Measurements from ENCODE around the gene HAUS5. TPM values are rescaled to one million over a fixed set of nuclear protein-coding genes. Genes with fewer than 3 reads are reported as not detected.

The HAUS5 gene
- total and polyA plus RNA-seq, 2 donors (not counting 1 experiment from before 2014, with no cell fraction given) = 32.2 to 42.8 TPM

DNA sequence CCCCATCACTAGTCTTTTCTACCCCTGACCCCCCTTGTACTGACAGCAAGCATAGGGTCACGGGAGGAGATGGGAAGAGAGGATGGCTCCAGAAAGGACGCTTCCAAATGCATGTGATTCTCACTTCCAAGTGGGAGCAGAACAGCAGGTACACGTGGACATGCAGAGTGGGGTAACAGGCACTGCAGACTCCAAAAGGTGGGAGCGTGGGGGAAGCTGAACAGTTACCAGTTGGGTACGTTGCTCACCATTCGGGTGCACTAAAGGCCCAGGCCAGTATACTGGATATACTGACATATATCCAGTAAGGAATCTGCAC, 26.7 kb downstream of the HAUS5 start:
- no peaks in the 10 kb centered on the region for H3K27me3 ChIP-seq (replicated peaks in 1 of 4; ENCODE audit: control extremely low read depth in 1 of 4, control insufficient read depth in 3 of 4, insufficient read depth in 4 of 4, low read length in 3 of 4)
- no peak overlapping the region for H3K9ac ChIP-seq (ENCODE audit: low read length)
- 88% methylated on average over 4 of the region's 6 CpGs for WGBS (ENCODE audit: insufficient coverage)
- ChIA-PET CTCF (no interaction called here), POLR2A (no interaction called here)
- no peaks in the 10 kb centered on the region for H3K27me3 Mint-ChIP-seq
- peaks cover 1 to 30% of the 10 kb centered on the region in 2 experiments for H3K36me3 ChIP-seq (replicated peaks in 1 of 2; ENCODE audit: control extremely low read depth in 1 of 2, control insufficient read depth in 1 of 2, extremely low read depth in 1 of 2, insufficient read depth in 2 of 2, low read length in 1 of 2)
- no peak overlapping the region for H3K27ac ChIP-seq (ENCODE audit: low read length in 2 of 2)
- no peaks in the 10 kb centered on the region for H3K9me3 ChIP-seq (ENCODE audit: control extremely low read depth in 1 of 3, control insufficient read depth in 2 of 3, insufficient read depth in 1 of 3, low read length in 2 of 3)
- no peak overlapping the region for H3K4me2 ChIP-seq (replicated peaks; ENCODE audit: low read depth, low read length, poor library complexity, severe bottlenecking)
- no peak overlapping the region for H3K4me3 Mint-ChIP-seq
- no peak for DNase-seq
- peaks cover 14 to 27% of the 10 kb centered on the region in 2 donors for H3K4me1 ChIP-seq (ENCODE audit: control insufficient read depth in 2 of 2, insufficient read depth in 2 of 2, low read length in 2 of 2)
- TF ChIP-seq, protein P1, sequence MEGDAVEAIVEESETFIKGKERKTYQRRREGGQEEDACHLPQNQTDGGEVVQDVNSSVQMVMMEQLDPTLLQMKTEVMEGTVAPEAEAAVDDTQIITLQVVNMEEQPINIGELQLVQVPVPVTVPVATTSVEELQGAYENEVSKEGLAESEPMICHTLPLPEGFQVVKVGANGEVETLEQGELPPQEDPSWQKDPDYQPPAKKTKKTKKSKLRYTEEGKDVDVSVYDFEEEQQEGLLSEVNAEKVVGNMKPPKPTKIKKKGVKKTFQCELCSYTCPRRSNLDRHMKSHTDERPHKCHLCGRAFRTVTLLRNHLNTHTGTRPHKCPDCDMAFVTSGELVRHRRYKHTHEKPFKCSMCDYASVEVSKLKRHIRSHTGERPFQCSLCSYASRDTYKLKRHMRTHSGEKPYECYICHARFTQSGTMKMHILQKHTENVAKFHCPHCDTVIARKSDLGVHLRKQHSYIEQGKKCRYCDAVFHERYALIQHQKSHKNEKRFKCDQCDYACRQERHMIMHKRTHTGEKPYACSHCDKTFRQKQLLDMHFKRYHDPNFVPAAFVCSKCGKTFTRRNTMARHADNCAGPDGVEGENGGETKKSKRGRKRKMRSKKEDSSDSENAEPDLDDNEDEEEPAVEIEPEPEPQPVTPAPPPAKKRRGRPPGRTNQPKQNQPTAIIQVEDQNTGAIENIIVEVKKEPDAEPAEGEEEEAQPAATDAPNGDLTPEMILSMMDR (IDR thresholded peaks at IDR 0.05) = no peak
- no peak for TF ChIP-seq EZH2 (IDR thresholded peaks at IDR 0.05; ENCODE audit: borderline replicate concordance, insufficient read depth, low read depth, low read length, poor library complexity, severe bottlenecking)
- ATAC-seq (ENCODE audit: low read depth) = no peak
- intact Hi-C loops (cut with micrococcal nuclease) = no loop called here
- no peaks in the 10 kb centered on the region for H4K20me1 ChIP-seq (ENCODE audit: control insufficient read depth, insufficient read depth, low read length, poor library complexity, severe bottlenecking)
- H3K9me3 Mint-ChIP-seq (ENCODE audit: insufficient read depth) = no peaks in the 10 kb centered on the region
- H3K27ac Mint-ChIP-seq = no peak overlapping the region
- H3K4me1 Mint-ChIP-seq = peaks cover 13% of the 10 kb centered on the region
- no peak overlapping the region for H3K4me3 ChIP-seq (ENCODE audit: control extremely low read depth in 1 of 5, extremely low read depth in 1 of 5, insufficient read depth in 1 of 5, low read depth in 2 of 5, low read length in 4 of 5)
- no peak overlapping the region for H2AFZ ChIP-seq (ENCODE audit: insufficient read depth, low read depth, low read length, poor library complexity, severe bottlenecking)
- no peaks in the 10 kb centered on the region for H3K79me2 ChIP-seq (ENCODE audit: control insufficient read depth, insufficient read depth, low read length)

DNA sequence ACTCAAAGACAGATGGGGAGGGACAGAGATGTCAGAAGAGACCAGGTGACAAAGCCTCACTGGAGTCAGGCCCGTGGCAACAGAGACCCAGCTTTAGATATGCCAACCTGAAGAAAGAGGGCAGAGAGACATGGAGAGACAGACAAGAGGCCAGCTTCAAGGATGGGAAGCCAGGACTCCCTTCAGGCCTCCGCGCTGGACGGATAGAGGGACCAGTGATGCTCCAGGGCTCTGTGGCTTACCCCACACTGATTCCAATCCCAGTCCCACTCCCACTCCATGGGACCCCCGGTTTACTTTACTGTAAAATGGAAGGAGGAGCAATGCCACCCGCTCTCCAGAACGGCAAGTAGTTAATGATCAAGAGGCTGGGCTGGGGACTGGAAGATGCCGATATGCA, 27.3 kb downstream of the HAUS5 start:
- H3K4me3 Mint-ChIP-seq = no peak overlapping the region

More for the DNA sequence above, 27.3 kb downstream of the HAUS5 start:
- Histone ChIP-seq H3K79me2 (ENCODE audit: control insufficient read depth, insufficient read depth, low read length) (no peaks in the 10 kb centered on the region), H2AFZ (ENCODE audit: insufficient read depth, low read depth, low read length, poor library complexity, severe bottlenecking) (no peak overlapping the region), H3K27me3 (replicated peaks in 1 of 4; ENCODE audit: control extremely low read depth in 1 of 4, control insufficient read depth in 3 of 4, insufficient read depth in 4 of 4, low read length in 3 of 4) (no peaks in the 10 kb centered on the region), H4K20me1 (ENCODE audit: control insufficient read depth, insufficient read depth, low read length, poor library complexity, severe bottlenecking) (no peaks in the 10 kb centered on the region), H3K27ac (ENCODE audit: low read length in 2 of 2) (no peak overlapping the region), H3K4me1 (ENCODE audit: control insufficient read depth in 2 of 2, insufficient read depth in 2 of 2, low read length in 2 of 2) (peaks cover 14 to 31% of the 10 kb centered on the region in 2 donors), H3K4me2 (replicated peaks; ENCODE audit: low read depth, low read length, poor library complexity, severe bottlenecking) (no peak overlapping the region), H3K36me3 (replicated peaks in 1 of 2; ENCODE audit: control extremely low read depth in 1 of 2, control insufficient read depth in 1 of 2, extremely low read depth in 1 of 2, insufficient read depth in 2 of 2, low read length in 1 of 2) (peaks cover 1 to 27% of the 10 kb centered on the region in 2 experiments), H3K9ac (ENCODE audit: low read length) (no peak overlapping the region), H3K4me3 (ENCODE audit: control extremely low read depth in 1 of 5, extremely low read depth in 1 of 5, insufficient read depth in 1 of 5, low read depth in 2 of 5, low read length in 4 of 5) (no peak overlapping the region), H3K9me3 (ENCODE audit: control extremely low read depth in 1 of 3, control insufficient read depth in 2 of 3, insufficient read depth in 1 of 3, low read length in 2 of 3) (no peaks in the 10 kb centered on the region)
- ChIA-PET CTCF (interaction anchor here (1.0 kb wide), 1 partner anchor 27 kb away, joined by 3 read pairs; the partner anchor contains the start of gene HAUS5), POLR2A (no interaction called here)
- H3K27ac Mint-ChIP-seq = no peak overlapping the region
- no peak for TF ChIP-seq EZH2 (IDR thresholded peaks at IDR 0.05; ENCODE audit: borderline replicate concordance, insufficient read depth, low read depth, low read length, poor library complexity, severe bottlenecking)
- TF ChIP-seq, protein P1 (IDR thresholded peaks at IDR 0.05) = no peak
- no peaks in the 10 kb centered on the region for H3K9me3 Mint-ChIP-seq (ENCODE audit: insufficient read depth)
- no peak for ATAC-seq (ENCODE audit: low read depth)
- H3K27me3 Mint-ChIP-seq = no peaks in the 10 kb centered on the region
- H3K4me1 Mint-ChIP-seq = peaks cover 18% of the 10 kb centered on the region
- intact Hi-C loops (cut with micrococcal nuclease) = loop anchor here (10.0 kb wide), 2 partner anchors 475 to 1955 kb away; partner anchors contain the start of genes OVOL3, POLR2I, TBCB and ZNF540
- 57% methylated on average over 1 of the region's 8 CpGs for WGBS (ENCODE audit: insufficient coverage)
- DNase-seq = no peak

Data from B cell (primary cell).